Upper lobe of left lung (tissue), 6 donors: ENCODE results near the gene BORCS5. TPM values are rescaled to one million over a fixed set of nuclear protein-coding genes. Genes with fewer than 3 reads are reported as not detected.
"Not testable (repeated sequence)": the region's sequence is repeated elsewhere in the genome, so short reads cannot be mapped to it uniquely, and the experiment has no call there.

Experiments used
- ATAC-seq, 2 donors: fragments of 200-7000 bp; cut with Tn5 transposase; one replicate each; pipeline ENCODE4 v1.9.1; 2022; ENCODE audit warnings: mild to moderate bottlenecking in 2 of 2, moderate library complexity in 2 of 2; ENCODE audit not compliant: low FRiP score in 2 of 2
- DNase-seq, 2 donors: peaks; one replicate each; pipeline ENCODE4 v3.0.0-alpha.2; 2019 to 2020
- H3K27ac ChIP-seq, 4 donors: fragments of 200-600 bp; sonication (generic); one replicate each; pipeline ENCODE4 v1.5.1; 2016 to 2019
- H3K27me3 ChIP-seq, 4 donors: fragments of 200-600 bp; sonication (generic); one replicate each; pipeline ENCODE4 v1.5.1; 2017 to 2019
- H3K36me3 ChIP-seq, 4 donors: fragments of 200-600 bp; sonication (generic); one replicate each; pipeline ENCODE4 v1.5.1; 2016 to 2019
- H3K4me1 ChIP-seq, 4 donors: fragments of 200-600 bp; sonication (generic); one replicate each; pipeline ENCODE4 v1.5.1; 2018 to 2019
- H3K4me3 ChIP-seq, 4 donors: fragments of 200-600 bp; sonication (generic); one replicate each; pipeline ENCODE4 v1.5.1; 2017 to 2019; ENCODE audit warnings: mild to moderate bottlenecking in 2 of 4, moderate library complexity in 1 of 4
- H3K9me3 ChIP-seq, 4 donors: fragments of 200-600 bp; sonication (generic); one replicate each; pipeline ENCODE4 v1.5.1; 2018 to 2019
- EP300 ChIP-seq, 4 donors: sonication (generic); formaldehyde crosslinking; IDR thresholded peaks; one replicate each; pipeline ENCODE4 v1.5.1; 2017; ENCODE audit warnings: antibody characterized with exemption in 4 of 4, control low read depth in 2 of 4
- POLR2A ChIP-seq, 4 donors: fragments of 450-650 bp; IDR thresholded peaks; one replicate each; pipeline ENCODE4 v1.5.1; 2016 to 2017; ENCODE audit warnings: antibody characterized with exemption in 4 of 4, mild to moderate bottlenecking in 2 of 4
- POLR2AphosphoS5 ChIP-seq, 2 donors: sonication (generic); formaldehyde crosslinking; IDR thresholded peaks; one replicate each; pipeline ENCODE4 v1.5.1; 2017; ENCODE audit warnings: antibody characterized with exemption in 2 of 2
- WGBS, 2 donors: methylation state at CpG; one replicate each; pipeline ENCODE4 v1.1.5; 2017 to 2018; 5-methylcytosine and 5-hydroxymethylcytosine counted together
- total RNA-seq, 6 donors: library from RNA; depleted of rRNA in 4 of 6; stranded (reverse); fragments of >200 nt in 4 of 6; gene quantifications; one replicate each; pipeline versions ENCODE4 v1.1.0 to v1.2.1, GENCODE V29; 2016 to 2021
- TF ChIP-seq, protein P1 (sequence below), 6 experiments: fragments of 450-650 bp in 4 of 6; fragments of 200-600 bp in 2 of 6; sonication (generic) in 2 of 6; IDR thresholded peaks; one replicate each; pipeline ENCODE4 v1.5.1; 2016 to 2019; ENCODE audit warnings: antibody characterized with exemption in 6 of 6
- donor health status: DM: no; HTN: no; CAD: no; lungs with moderate emphysema.
- donor health status: DM: no; HTN: yes; CAD: no; lungs with severe emphysema.

Gene BORCS5
- total RNA-seq, 6 donors from 2014 or later: 7.3 to 105 (median 10.7) TPM

- peaks cover 0 to 28% (median 5%) of the 10 kb centered on the region in 4 donors for H3K36me3 ChIP-seq
- H3K9me3 ChIP-seq: no peaks in the 10 kb centered on the region
- 56 to 78% methylated on average over 7 of the region's 7 CpGs for WGBS, 2 donors
- peaks cover 0 to 9% (median 5%) of the 10 kb centered on the region in 4 donors for H3K4me1 ChIP-seq
- H3K4me3 ChIP-seq: no peak overlapping the region
- ATAC-seq (no peak), DNase-seq (no peak)
- no peak for TF ChIP-seq POLR2A (IDR thresholded peaks at IDR 0.05)
- TF ChIP-seq, protein P1, sequence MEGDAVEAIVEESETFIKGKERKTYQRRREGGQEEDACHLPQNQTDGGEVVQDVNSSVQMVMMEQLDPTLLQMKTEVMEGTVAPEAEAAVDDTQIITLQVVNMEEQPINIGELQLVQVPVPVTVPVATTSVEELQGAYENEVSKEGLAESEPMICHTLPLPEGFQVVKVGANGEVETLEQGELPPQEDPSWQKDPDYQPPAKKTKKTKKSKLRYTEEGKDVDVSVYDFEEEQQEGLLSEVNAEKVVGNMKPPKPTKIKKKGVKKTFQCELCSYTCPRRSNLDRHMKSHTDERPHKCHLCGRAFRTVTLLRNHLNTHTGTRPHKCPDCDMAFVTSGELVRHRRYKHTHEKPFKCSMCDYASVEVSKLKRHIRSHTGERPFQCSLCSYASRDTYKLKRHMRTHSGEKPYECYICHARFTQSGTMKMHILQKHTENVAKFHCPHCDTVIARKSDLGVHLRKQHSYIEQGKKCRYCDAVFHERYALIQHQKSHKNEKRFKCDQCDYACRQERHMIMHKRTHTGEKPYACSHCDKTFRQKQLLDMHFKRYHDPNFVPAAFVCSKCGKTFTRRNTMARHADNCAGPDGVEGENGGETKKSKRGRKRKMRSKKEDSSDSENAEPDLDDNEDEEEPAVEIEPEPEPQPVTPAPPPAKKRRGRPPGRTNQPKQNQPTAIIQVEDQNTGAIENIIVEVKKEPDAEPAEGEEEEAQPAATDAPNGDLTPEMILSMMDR (IDR thresholded peaks at IDR 0.05): no peak
- TF ChIP-seq POLR2AphosphoS5 (IDR thresholded peaks at IDR 0.05): no peak
- TF ChIP-seq EP300 (IDR thresholded peaks at IDR 0.05): no peak
- no peak overlapping the region for H3K27ac ChIP-seq
- H3K27me3 ChIP-seq: no peaks in the 10 kb centered on the region
Observed at GRCh38 chr12:12470751-12471306, 114.0 kb downstream of the BORCS5 start.

- peaks cover 7 to 31% (median 16%) of the 10 kb centered on the region in 4 donors for H3K36me3 ChIP-seq
- H3K4me3 ChIP-seq, H3K4me1 ChIP-seq, ATAC-seq, H3K27ac ChIP-seq, H3K9me3 ChIP-seq, H3K27me3 ChIP-seq: not testable (repeated sequence)
- DNase-seq: peak in 1 of 2 donors; percentile 64
- 79 to 89% methylated on average over 9 to 36 of the region's 37 CpGs for WGBS, 2 donors
Observed at GRCh38 chr12:12471982-12472961, 115.4 kb downstream of the BORCS5 start.

GRCh38 chr12:12473223-12473622 is 116.3 kb downstream of the BORCS5 start:
- H3K9me3 ChIP-seq: no peaks in the 10 kb centered on the region
- TF ChIP-seq EP300 (IDR thresholded peaks at IDR 0.05) (no peak), POLR2A (IDR thresholded peaks at IDR 0.05) (no peak), POLR2AphosphoS5 (IDR thresholded peaks at IDR 0.05) (no peak)
- TF ChIP-seq, protein P1 (IDR thresholded peaks at IDR 0.05): no peak
- H3K36me3 ChIP-seq: peaks cover 9 to 40% (median 21%) of the 10 kb centered on the region in 4 donors
- DNase-seq (no peak), ATAC-seq (no peak)
- H3K27me3 ChIP-seq: no peaks in the 10 kb centered on the region
- WGBS, 2 donors: 94% methylated on average over 4 of the region's 4 CpGs
- no peak overlapping the region for H3K4me3 ChIP-seq
- peaks cover 0 to 5% (median 4%) of the 10 kb centered on the region in 4 donors for H3K4me1 ChIP-seq
- H3K27ac ChIP-seq: no peak overlapping the region

DNA sequence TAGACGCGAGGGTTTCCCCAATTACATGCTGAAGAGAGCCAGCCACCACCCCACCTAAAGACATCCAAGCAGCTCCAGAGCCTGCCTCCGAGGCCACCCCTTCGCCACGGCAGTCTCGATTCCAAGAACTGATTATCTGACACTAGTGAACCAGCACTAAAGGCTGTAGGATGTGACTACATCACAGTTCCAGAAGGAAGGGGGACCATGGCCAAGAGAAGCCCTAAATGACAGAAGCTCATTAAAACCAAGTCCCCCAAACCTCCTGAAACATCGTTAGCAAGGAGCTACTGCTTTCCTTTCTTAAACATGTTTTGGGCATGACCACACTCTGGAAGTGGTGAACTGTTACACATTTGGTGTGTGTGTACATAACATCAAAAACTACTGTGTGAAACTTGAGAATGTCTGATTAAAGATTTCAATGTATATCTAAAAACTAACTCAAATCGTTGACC is 117.6 kb downstream of the BORCS5 start:
- WGBS, 2 donors: 84 to 92% methylated on average over 8 of the region's 8 CpGs
- DNase-seq (no peak), ATAC-seq (no peak)
- H3K4me3 ChIP-seq: no peak overlapping the region
- H3K27me3 ChIP-seq: no peaks in the 10 kb centered on the region
- TF ChIP-seq POLR2A (IDR thresholded peaks at IDR 0.05) (no peak), POLR2AphosphoS5 (IDR thresholded peaks at IDR 0.05) (no peak), EP300 (IDR thresholded peaks at IDR 0.05) (no peak)
- TF ChIP-seq, protein P1 (IDR thresholded peaks at IDR 0.05): no peak
- peak overlapping the region in 3 of 4 donors; percentile 15 to 63 (median 53) for H3K27ac ChIP-seq
- peaks cover 9 to 51% (median 25%) of the 10 kb centered on the region in 4 donors for H3K36me3 ChIP-seq
- H3K4me1 ChIP-seq: peaks cover 0 to 5% (median 4%) of the 10 kb centered on the region in 4 donors
- H3K9me3 ChIP-seq: no peaks in the 10 kb centered on the region
